Fibroblast of skin of left quadriceps (primary cell): ENCODE measurements around the gene EMID1.

Experiments used
- DNase-seq, 2 experiments: peaks; one replicate each; pipeline ENCODE4 v3.0.0-alpha.2; 2013; ENCODE audit warnings: low read depth in 2 of 2

EMID1 gene

GRCh38 chr22:29291215-29291614 is 85.5 kb downstream of the EMID1 start:
- no peak for DNase-seq

GRCh38 chr22:29292379-29292778 is 86.7 kb downstream of the EMID1 start:
- no peak for DNase-seq

- no peak for DNase-seq
Measured at GRCh38 chr22:29298641-29299040, 92.9 kb downstream of the EMID1 start.

- no peak for DNase-seq
Measured at GRCh38 chr22:29299136-29299900, 93.6 kb downstream of the EMID1 start.

- DNase-seq: no peak
Measured at GRCh38 chr22:29300467-29300806, 94.7 kb downstream of the EMID1 start.

- DNase-seq: no peak
Measured at GRCh38 chr22:29300807-29301601, 95.3 kb downstream of the EMID1 start.

GRCh38 chr22:29301716-29302401 is 96.2 kb downstream of the EMID1 start:
- DNase-seq: no peak

- DNase-seq: no peak
Measured at GRCh38 chr22:29302402-29302680, 96.6 kb downstream of the EMID1 start.

- DNase-seq: no peak
Measured at GRCh38 chr22:29302681-29303465, 97.2 kb downstream of the EMID1 start.

- no peak for DNase-seq
Measured at GRCh38 chr22:29305836-29306174, 100.1 kb downstream of the EMID1 start.

- peak; percentile 31 to 43 for DNase-seq
Measured at GRCh38 chr22:29306175-29306834, 100.6 kb downstream of the EMID1 start, which contains the start of gene GAS2L1. TSS of gene GAS2L1 (plus strand) at chr22:29306650. CDS start at chr22:29308106, 1,456 bp downstream.

- peak; percentile 36 to 53 for DNase-seq
Measured at GRCh38 chr22:29306835-29307595, 101.3 kb downstream of the EMID1 start.

GRCh38 chr22:29307596-29308147 is 102.0 kb downstream of the EMID1 start:
- DNase-seq: no peak

- no peak for DNase-seq
Measured at GRCh38 chr22:29308148-29308790, 102.6 kb downstream of the EMID1 start.

GRCh38 chr22:29308791-29309262 is 103.1 kb downstream of the EMID1 start:
- DNase-seq: no peak
